Neural progenitor cell (in vitro differentiated cells): Measurements from ENCODE around the gene MAP4K3. TPM values are rescaled to one million over a fixed set of nuclear protein-coding genes. Genes with fewer than 3 reads are reported as not detected.

Experiments used
- DNase-seq: peaks from one replicate; pipeline ENCODE4 v3.0.0-alpha.2; 2016; ENCODE audit warnings: low spot score
- H2AFZ ChIP-seq: fragments of 200-600 bp; sonication (generic); replicated peaks from 2 replicates; pipeline ENCODE4 v1.6.1; 2016; ENCODE audit warnings: antibody characterized with exemption
- H3F3A ChIP-seq: fragments of 200-600 bp; sonication (generic); 2 replicates; pipeline ENCODE4 v1.6.1; 2016; ENCODE audit warnings: antibody characterized with exemption, low read depth
- H3K27ac ChIP-seq: fragments of 200-600 bp; sonication (generic); 2 replicates; pipeline ENCODE4 v1.5.1; 2016; ENCODE audit warnings: mild to moderate bottlenecking
- H3K27me3 ChIP-seq: fragments of 200-600 bp; sonication (generic); 2 replicates; pipeline ENCODE4 v1.6.1; 2016; ENCODE audit warnings: mild to moderate bottlenecking, moderate library complexity
- H3K36me3 ChIP-seq: fragments of 200-600 bp; sonication (generic); 2 replicates; pipeline ENCODE4 v1.5.1; 2016
- H3K4me1 ChIP-seq: fragments of 200-600 bp; sonication (generic); 2 replicates; pipeline ENCODE4 v1.6.1; 2016; ENCODE audit warnings: mixed run types
- H3K4me2 ChIP-seq: fragments of 200-600 bp; sonication (generic); 2 replicates; pipeline ENCODE4 v1.6.1; 2016
- H3K4me3 ChIP-seq: fragments of 200-600 bp; sonication (generic); 2 replicates; pipeline ENCODE4 v1.5.1; 2016
- H3K79me2 ChIP-seq: fragments of 200-600 bp; sonication (generic); 2 replicates; pipeline ENCODE4 v1.6.1; 2016; ENCODE audit warnings: low read depth
- H3K9ac ChIP-seq: fragments of 200-600 bp; sonication (generic); 2 replicates; pipeline ENCODE4 v1.6.1; 2016
- H3K9me3 ChIP-seq: fragments of 200-600 bp; sonication (generic); 2 replicates; pipeline ENCODE4 v1.5.1; 2016; ENCODE audit warnings: low read depth
- H4K20me1 ChIP-seq: fragments of 200-600 bp; sonication (generic); 2 replicates; pipeline ENCODE4 v1.6.1; 2016; ENCODE audit warnings: low read depth
- H3K27ac Mint-ChIP-seq: 3 replicates; pipeline ENCODE4 v1.8.0; 2021; ENCODE audit warnings: mixed read lengths
- H3K27me3 Mint-ChIP-seq: 2 replicates; pipeline ENCODE4 v1.8.0; 2022; ENCODE audit warnings: low read depth, mild to moderate bottlenecking, inconsistent platforms, moderate library complexity, mixed read lengths; ENCODE audit not compliant: insufficient read depth
- H3K36me3 Mint-ChIP-seq: 3 replicates; pipeline ENCODE4 v1.8.0; 2021; ENCODE audit warnings: mixed read lengths
- H3K4me1 Mint-ChIP-seq: 3 replicates; pipeline ENCODE4 v1.8.0; 2021; ENCODE audit warnings: mixed read lengths
- H3K4me3 Mint-ChIP-seq: 3 replicates; pipeline ENCODE4 v1.8.0; 2021; ENCODE audit warnings: mild to moderate bottlenecking, moderate library complexity, mixed read lengths
- H3K9me3 Mint-ChIP-seq: 3 replicates; pipeline ENCODE4 v1.8.0; 2020; ENCODE audit warnings: mixed read lengths
- CTCF ChIP-seq: fragments of 200-600 bp; sonication (generic); IDR thresholded peaks from 2 replicates; pipeline ENCODE4 v1.5.1; 2017; ENCODE audit warnings: antibody characterized with exemption, mild to moderate bottlenecking
- EZH2 ChIP-seq: fragments of 200-600 bp; sonication (generic); IDR thresholded peaks from 2 replicates; pipeline ENCODE4 v1.6.1; 2017; ENCODE audit warnings: antibody characterized with exemption, mild to moderate bottlenecking, moderate library complexity
- EZH2phosphoT487 ChIP-seq: fragments of 200-600 bp; sonication (generic); IDR thresholded peaks from 2 replicates; pipeline ENCODE4 v1.6.1; 2017; ENCODE audit warnings: antibody characterized with exemption
- total RNA-seq: library from RNA; depleted of rRNA; stranded (reverse); fragments of >200 nt; gene quantifications from 2 replicates; pipeline ENCODE4 v1.2.3, GENCODE V29; 2015; ENCODE audit warnings: low replicate concordance

Gene MAP4K3
- total RNA-seq, 1 donor from 2014 or later = 79.5 TPM

DNA sequence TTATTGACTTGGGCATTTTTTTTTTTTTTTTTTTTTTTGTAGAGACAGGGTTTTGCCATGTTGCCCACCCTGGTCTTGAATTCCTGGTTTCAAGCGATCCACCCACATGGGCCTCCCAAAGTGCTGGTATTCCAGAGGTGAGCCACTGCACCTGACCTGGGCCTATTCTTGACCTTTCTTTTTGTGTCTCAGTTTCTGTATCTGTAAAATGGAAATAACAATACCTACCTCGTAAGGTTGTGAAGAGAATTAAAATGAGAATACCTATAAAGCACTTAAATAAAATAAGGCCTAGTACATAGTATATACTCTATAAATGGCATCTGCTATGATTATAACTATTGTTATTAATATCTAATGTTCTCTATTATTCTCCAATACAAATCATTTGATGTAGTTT lies 15.7 kb downstream of the MAP4K3 start:
- no peak overlapping the region for H3K9ac ChIP-seq
- Mint-ChIP-seq H3K9me3 (peaks cover 48% of the 10 kb centered on the region), H3K4me3 (no peak overlapping the region), H3K27me3 (no peaks in the 10 kb centered on the region), H3K27ac (no peak overlapping the region), H3K36me3 (peaks cover 34% of the 10 kb centered on the region), H3K4me1 (no peaks in the 10 kb centered on the region)
- TF ChIP-seq EZH2 (no peak), CTCF (no peak), EZH2phosphoT487 (no peak)
- no peaks in the 10 kb centered on the region for H3F3A ChIP-seq
- H3K4me2 ChIP-seq = no peak overlapping the region
- no peaks in the 10 kb centered on the region for H3K36me3 ChIP-seq
- no peak overlapping the region for H3K4me3 ChIP-seq
- no peaks in the 10 kb centered on the region for H3K4me1 ChIP-seq
- no peak overlapping the region for H3K27ac ChIP-seq
- H3K27me3 ChIP-seq = no peaks in the 10 kb centered on the region
- H2AFZ ChIP-seq = no peak overlapping the region
- peaks cover 99% of the 10 kb centered on the region for H3K79me2 ChIP-seq
- H4K20me1 ChIP-seq = peaks cover 14% of the 10 kb centered on the region
- H3K9me3 ChIP-seq = no peaks in the 10 kb centered on the region
- DNase-seq = no peak

GRCh38 chr2:39419282-39420223 lies 17.5 kb downstream of the MAP4K3 start:
- Histone ChIP-seq H2AFZ (no peak overlapping the region), H3F3A (no peaks in the 10 kb centered on the region), H3K27ac (no peak overlapping the region), H3K27me3 (no peaks in the 10 kb centered on the region), H3K9me3 (no peaks in the 10 kb centered on the region), H3K36me3 (no peaks in the 10 kb centered on the region), H3K79me2 (peaks cover 98% of the 10 kb centered on the region), H4K20me1 (peaks cover 8% of the 10 kb centered on the region), H3K4me1 (no peaks in the 10 kb centered on the region), H3K4me2 (no peak overlapping the region), H3K9ac (no peak overlapping the region), H3K4me3 (no peak overlapping the region)
- Mint-ChIP-seq H3K27me3 (no peaks in the 10 kb centered on the region), H3K4me3 (no peak overlapping the region), H3K9me3 (peaks cover 40% of the 10 kb centered on the region), H3K27ac (no peak overlapping the region), H3K36me3 (peaks cover 25% of the 10 kb centered on the region), H3K4me1 (no peaks in the 10 kb centered on the region)
- no peak for DNase-seq
- no peak for TF ChIP-seq CTCF
- no peak for TF ChIP-seq EZH2phosphoT487
- TF ChIP-seq EZH2 = no peak

DNA sequence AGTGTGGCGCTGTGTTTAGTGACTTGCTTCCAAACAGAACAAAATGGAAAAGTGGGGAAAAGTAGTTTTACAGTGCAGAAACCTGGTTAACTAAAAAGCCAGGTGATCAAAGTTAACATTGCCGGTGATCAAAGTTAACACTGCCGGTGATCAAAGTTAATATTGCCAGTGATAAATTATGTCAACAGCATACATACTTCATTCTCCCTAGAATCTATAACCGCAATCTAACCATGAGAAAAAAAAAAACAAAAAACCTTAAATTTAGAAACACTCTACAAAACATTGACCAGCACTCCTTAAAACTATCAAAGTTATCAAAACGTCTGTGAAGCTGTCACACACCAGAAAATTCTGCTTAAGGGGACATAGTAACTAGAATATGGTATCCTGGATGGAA lies 18.6 kb downstream of the MAP4K3 start:
- H3K9ac ChIP-seq = no peak overlapping the region
- no peak overlapping the region for H3K4me2 ChIP-seq
- H3K27me3 ChIP-seq = no peaks in the 10 kb centered on the region
- H3K36me3 ChIP-seq = no peaks in the 10 kb centered on the region
- Mint-ChIP-seq H3K4me1 (no peaks in the 10 kb centered on the region), H3K27me3 (no peaks in the 10 kb centered on the region), H3K36me3 (peaks cover 31% of the 10 kb centered on the region), H3K4me3 (no peak overlapping the region), H3K27ac (no peak overlapping the region), H3K9me3 (peaks cover 39% of the 10 kb centered on the region)
- H3K4me3 ChIP-seq = no peak overlapping the region
- no peak overlapping the region for H2AFZ ChIP-seq
- H3K4me1 ChIP-seq = no peaks in the 10 kb centered on the region
- H3K9me3 ChIP-seq = no peaks in the 10 kb centered on the region
- H4K20me1 ChIP-seq = peaks cover 8% of the 10 kb centered on the region
- H3K79me2 ChIP-seq = peaks cover 98% of the 10 kb centered on the region
- no peak for DNase-seq
- H3K27ac ChIP-seq = no peak overlapping the region
- H3F3A ChIP-seq = no peaks in the 10 kb centered on the region
- no peak for TF ChIP-seq CTCF
- no peak for TF ChIP-seq EZH2phosphoT487
- no peak for TF ChIP-seq EZH2
